SK-N-MC (cell line): ENCODE data around the gene KCNQ1.

ENCODE experiments used
- DNase-seq: peaks from one replicate; pipeline ENCODE4 v3.0.0-alpha.2; 2011; ENCODE audit warnings: low read depth, low spot score
- H3K27ac ChIP-seq: fragments of 200-600 bp; sonication (generic); 2 replicates; pipeline ENCODE4 v1.5.1; 2016; ENCODE audit warnings: mixed run types
- H3K36me3 ChIP-seq: fragments of 200-600 bp; sonication (generic); 2 replicates; pipeline ENCODE4 v1.6.1; 2017; ENCODE audit warnings: antibody characterized with exemption, low read length, mixed read lengths; ENCODE audit not compliant: insufficient read depth
- H3K4me3 ChIP-seq: fragments of 200-600 bp; sonication (generic); 2 replicates; pipeline ENCODE4 v1.5.1; 2016
- H3K9ac ChIP-seq: fragments of 200-600 bp; sonication (generic); 2 replicates; pipeline ENCODE4 v1.8.0; 2017; ENCODE audit warnings: mixed run types, mixed read lengths; ENCODE audit not compliant: insufficient read length
- H3K9me3 ChIP-seq: fragments of 200-600 bp; sonication (generic); 2 replicates; pipeline ENCODE4 v1.6.1; 2017; ENCODE audit warnings: low read depth, mild to moderate bottlenecking, antibody characterized with exemption, low read length, moderate library complexity, mixed read lengths
- EZH2 ChIP-seq: fragments of 200-600 bp; sonication (generic); IDR thresholded peaks from one replicate; pipeline ENCODE4 v1.6.1; 2017; ENCODE audit warnings: antibody characterized with exemption
- FOXP2 ChIP-seq: optimal IDR thresholded peaks from 2 replicates; pipeline ENCODE3; 2011; ENCODE audit warnings: mild to moderate bottlenecking, moderate library complexity; ENCODE audit not compliant: insufficient read depth; ENCODE audit errors: extremely low read length, control extremely low read depth
- POLR2AphosphoS5 ChIP-seq: IDR thresholded peaks from 2 replicates; pipeline ENCODE4 v1.6.1; 2012; ENCODE audit warnings: mild to moderate bottlenecking, low read depth, low read length, borderline replicate concordance

The KCNQ1 gene

GRCh38 chr11:2869561-2870427, 425.0 kb downstream of the KCNQ1 start:
- no peak overlapping the region for H3K27ac ChIP-seq
- no peaks in the 10 kb centered on the region for H3K36me3 ChIP-seq
- TF ChIP-seq FOXP2, result no peak
- TF ChIP-seq POLR2AphosphoS5, result no peak
- TF ChIP-seq EZH2, result no peak
- H3K9me3 ChIP-seq, result no peaks in the 10 kb centered on the region
- no peak overlapping the region for H3K4me3 ChIP-seq
- H3K9ac ChIP-seq, result no peak overlapping the region
- DNase-seq, result no peak

GRCh38 chr11:2870460-2870859, 425.7 kb downstream of the KCNQ1 start:
- DNase-seq, result no peak
- no peak overlapping the region for H3K4me3 ChIP-seq
- H3K36me3 ChIP-seq, result no peaks in the 10 kb centered on the region
- no peak overlapping the region for H3K9ac ChIP-seq
- no peaks in the 10 kb centered on the region for H3K9me3 ChIP-seq
- TF ChIP-seq POLR2AphosphoS5 (no peak), FOXP2 (no peak), EZH2 (no peak)
- H3K27ac ChIP-seq, result no peak overlapping the region

- Histone ChIP-seq H3K4me3 (no peak overlapping the region), H3K9me3 (no peaks in the 10 kb centered on the region), H3K27ac (no peak overlapping the region), H3K9ac (no peak overlapping the region), H3K36me3 (no peaks in the 10 kb centered on the region)
- TF ChIP-seq POLR2AphosphoS5 (no peak), EZH2 (no peak), FOXP2 (no peak)
- no peak for DNase-seq
Observed at GRCh38 chr11:2870969-2871680, 426.3 kb downstream of the KCNQ1 start.

GRCh38 chr11:2874963-2875362, 430.2 kb downstream of the KCNQ1 start:
- Histone ChIP-seq H3K9ac (no peak overlapping the region), H3K4me3 (no peak overlapping the region), H3K9me3 (no peaks in the 10 kb centered on the region), H3K27ac (no peak overlapping the region), H3K36me3 (no peaks in the 10 kb centered on the region)
- DNase-seq, result no peak
- TF ChIP-seq FOXP2 (no peak), POLR2AphosphoS5 (no peak), EZH2 (no peak)

GRCh38 chr11:2877474-2877873, 432.7 kb downstream of the KCNQ1 start:
- no peaks in the 10 kb centered on the region for H3K9me3 ChIP-seq
- no peak for DNase-seq
- no peak overlapping the region for H3K9ac ChIP-seq
- no peak overlapping the region for H3K27ac ChIP-seq
- no peaks in the 10 kb centered on the region for H3K36me3 ChIP-seq
- H3K4me3 ChIP-seq, result no peak overlapping the region
- TF ChIP-seq FOXP2 (no peak), EZH2 (no peak), POLR2AphosphoS5 (no peak)

GRCh38 chr11:2878782-2879181, 434.0 kb downstream of the KCNQ1 start:
- TF ChIP-seq EZH2, result no peak
- TF ChIP-seq FOXP2, result no peak
- no peak for TF ChIP-seq POLR2AphosphoS5
- H3K4me3 ChIP-seq, result no peak overlapping the region
- H3K9me3 ChIP-seq, result no peaks in the 10 kb centered on the region
- no peak for DNase-seq
- no peak overlapping the region for H3K9ac ChIP-seq
- no peaks in the 10 kb centered on the region for H3K36me3 ChIP-seq
- H3K27ac ChIP-seq, result no peak overlapping the region

GRCh38 chr11:2880646-2881045, 435.8 kb downstream of the KCNQ1 start:
- no peak for DNase-seq
- no peak overlapping the region for H3K9ac ChIP-seq

GRCh38 chr11:2881076-2881980, 436.5 kb downstream of the KCNQ1 start:
- DNase-seq, result no peak
- TF ChIP-seq POLR2AphosphoS5 (no peak), EZH2 (no peak), FOXP2 (no peak)
- no peak overlapping the region for H3K4me3 ChIP-seq
- no peaks in the 10 kb centered on the region for H3K9me3 ChIP-seq
- H3K9ac ChIP-seq, result no peak overlapping the region
- no peaks in the 10 kb centered on the region for H3K36me3 ChIP-seq
- no peak overlapping the region for H3K27ac ChIP-seq

More at GRCh38 chr11:2880646-2881045, 435.8 kb downstream of the KCNQ1 start:
- Histone ChIP-seq H3K27ac (no peak overlapping the region), H3K4me3 (no peak overlapping the region), H3K36me3 (no peaks in the 10 kb centered on the region), H3K9me3 (no peaks in the 10 kb centered on the region)
- TF ChIP-seq POLR2AphosphoS5 (no peak), EZH2 (no peak), FOXP2 (no peak)
